ENCODE results near the gene VSTM5.
"Not testable (repeated sequence)": the region's sequence is repeated elsewhere in the genome, so short reads cannot be mapped to it uniquely, and the experiment has no call there.

Gene VSTM5, protein sequence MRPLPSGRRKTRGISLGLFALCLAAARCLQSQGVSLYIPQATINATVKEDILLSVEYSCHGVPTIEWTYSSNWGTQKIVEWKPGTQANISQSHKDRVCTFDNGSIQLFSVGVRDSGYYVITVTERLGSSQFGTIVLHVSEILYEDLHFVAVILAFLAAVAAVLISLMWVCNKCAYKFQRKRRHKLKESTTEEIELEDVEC

DNA sequence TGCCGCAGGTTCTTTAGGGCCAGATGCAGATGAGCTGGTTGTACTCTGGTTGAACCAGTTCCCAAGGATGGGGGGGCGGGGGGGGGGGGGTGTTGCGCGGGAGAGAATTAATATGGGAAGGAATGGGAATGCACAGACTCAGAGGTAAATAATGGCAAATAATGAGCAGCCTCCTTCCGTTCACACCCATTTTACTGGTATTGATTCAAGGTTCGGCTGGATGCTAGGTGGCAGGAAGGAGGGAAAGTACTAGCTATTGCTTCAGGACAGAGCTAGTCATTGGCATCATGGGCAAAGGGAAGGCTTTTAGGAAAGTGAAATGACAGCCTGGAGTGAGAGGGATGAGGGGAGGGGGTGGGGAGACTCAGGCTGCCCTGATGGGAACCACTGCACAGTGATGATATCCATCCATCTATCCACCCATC lies at the start of gene VSTM5:
TSS of gene VSTM5 (minus strand) at position 25 of the 425 bp plus-strand sequence. CDS start 116 bp downstream, outside the sequence.
- no peak for DNase-seq

DNA sequence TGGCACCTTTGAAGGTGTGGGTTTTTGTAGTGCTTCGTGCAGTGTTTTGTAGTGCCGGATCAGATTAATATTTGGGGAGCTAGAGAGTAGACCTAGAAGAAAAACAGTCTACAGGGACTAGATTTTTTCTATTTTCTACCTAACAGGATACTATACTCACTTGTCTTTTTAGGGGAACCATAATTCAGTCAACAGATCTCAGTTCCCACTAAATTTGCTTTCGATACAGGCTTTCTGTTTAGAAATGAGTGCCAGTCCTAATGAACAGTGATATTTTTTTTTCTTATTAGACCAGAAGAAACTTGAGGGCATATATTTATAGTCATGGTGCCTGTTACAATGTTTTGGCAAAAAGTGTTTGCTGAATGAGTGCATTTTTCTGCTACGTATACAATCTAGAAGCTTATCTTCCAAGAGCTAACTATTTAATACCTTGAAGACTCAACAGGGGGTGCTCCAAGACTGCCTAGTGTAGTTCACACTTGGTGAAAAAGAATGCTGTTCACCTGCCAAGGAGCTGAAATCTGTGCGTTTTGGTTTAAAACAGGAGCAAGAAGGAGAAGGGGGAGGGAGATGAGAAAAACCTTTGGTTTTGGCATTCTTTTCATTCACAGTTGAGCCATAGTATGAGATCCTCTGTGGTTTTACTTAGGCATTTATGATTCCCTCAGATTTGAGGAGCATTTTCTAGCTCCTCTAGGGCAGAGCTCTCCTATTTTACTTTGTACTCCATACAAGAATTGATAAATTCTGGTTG lies 44.9 kb upstream of the VSTM5 start:
- DNase-seq: no peak

DNA sequence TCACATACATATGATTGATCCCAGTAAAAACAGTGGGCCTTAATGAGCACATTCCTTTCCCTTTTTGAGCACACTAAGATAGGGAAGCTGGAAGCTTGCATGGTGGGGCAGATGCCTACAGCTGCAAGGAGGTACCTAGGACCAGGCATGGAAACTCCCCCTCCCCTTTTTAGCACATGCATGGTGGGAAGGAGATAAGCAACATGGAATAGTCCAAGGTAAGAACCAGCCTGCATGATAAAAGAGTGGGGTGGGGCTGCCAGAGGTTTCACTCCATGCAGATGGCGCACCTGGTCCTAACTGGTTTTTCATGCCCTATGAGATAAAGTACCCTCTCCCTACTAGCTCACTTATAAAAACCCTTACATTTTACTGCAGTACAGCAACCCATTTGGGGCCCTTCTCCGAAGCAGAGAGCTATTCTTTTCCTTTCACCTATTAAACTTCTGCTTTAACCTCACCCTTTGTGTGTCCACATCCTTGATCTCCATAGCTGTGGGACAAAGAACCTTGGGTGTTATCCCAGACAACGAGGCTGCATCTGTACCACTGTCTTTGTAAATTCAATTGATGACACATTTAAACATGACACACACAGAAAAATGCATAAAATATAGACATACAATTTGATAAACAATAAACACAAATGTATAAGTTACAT lies 40.1 kb upstream of the VSTM5 start:
- DNase-seq: no peak

DNA sequence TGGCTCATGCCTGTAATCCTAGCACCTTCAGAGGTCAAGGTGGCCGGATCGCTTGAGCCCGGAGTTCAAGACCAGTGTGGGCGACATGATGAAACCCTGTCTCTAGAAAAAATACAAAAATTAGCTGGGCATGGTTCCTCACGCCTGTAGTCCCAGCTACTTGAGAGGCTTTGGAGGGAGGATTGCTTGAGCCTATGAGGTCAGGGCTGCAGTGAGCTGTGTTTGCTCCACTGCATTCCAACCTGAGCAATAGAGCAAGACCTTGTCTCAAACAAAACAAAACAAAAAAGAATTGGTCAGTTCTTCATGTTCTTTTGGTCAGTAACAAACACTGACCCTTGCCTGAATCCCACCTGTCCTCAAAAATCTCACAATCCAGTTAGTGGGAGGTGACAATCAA lies 36.7 kb upstream of the VSTM5 start:
- no peak for DNase-seq

DNA sequence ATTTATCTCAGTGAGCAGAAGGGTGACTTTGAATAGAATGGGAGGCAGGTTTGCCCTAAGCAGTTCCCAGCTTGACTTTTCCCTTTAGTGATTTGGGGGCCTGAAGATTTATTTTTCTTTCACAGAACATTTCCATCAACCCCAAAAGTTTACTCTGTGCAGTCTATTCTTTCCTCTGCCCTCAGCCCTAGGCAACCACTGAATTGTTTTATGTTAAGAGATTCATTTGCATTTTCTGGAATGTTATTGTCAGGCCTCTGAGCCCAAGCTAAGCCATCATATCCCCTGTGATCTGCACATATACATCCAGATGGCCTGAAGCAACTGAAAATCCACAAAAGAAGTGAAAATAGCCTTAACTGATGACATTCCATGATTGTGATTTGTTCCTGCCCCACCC lies 28.7 kb upstream of the VSTM5 start:
- not testable (repeated sequence) for DNase-seq

DNA sequence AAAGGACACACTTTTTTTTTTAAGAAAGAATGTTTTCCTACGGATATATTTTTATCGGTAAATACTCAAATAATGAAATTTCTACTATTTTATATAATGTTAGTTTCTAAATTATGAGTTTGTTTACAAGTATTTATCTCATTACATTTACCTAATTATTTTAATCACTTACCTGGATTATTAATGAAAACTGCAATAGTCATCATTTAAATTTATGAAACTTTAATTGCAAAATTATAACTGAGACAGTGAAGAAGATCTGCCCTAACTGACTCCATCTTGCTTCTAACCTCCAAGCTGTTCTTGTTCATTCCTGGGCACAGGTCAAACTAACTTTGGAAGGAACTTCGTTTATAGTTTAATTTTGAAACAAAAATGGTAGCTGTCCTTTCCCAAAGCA lies 25.2 kb upstream of the VSTM5 start:
- no peak for DNase-seq

DNA sequence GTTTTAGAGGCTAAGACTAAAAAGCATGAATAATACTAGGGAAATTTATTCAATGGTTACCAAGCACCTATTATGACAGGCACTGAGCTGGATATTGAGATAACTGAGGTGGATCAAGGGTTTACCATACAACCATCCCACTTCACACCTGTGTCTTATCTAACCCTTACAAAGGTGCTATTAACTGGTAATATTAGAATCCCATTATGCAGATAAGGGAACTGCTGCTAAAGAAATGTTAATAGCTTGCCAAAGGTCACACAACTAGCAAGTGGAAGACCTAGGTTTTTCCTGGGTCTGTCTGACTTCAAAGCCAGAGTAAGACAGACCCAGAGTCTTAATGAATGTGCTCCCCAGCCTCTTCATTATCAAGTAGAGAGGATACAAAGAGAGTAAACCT lies 21.1 kb upstream of the VSTM5 start:
- DNase-seq: no peak

DNA sequence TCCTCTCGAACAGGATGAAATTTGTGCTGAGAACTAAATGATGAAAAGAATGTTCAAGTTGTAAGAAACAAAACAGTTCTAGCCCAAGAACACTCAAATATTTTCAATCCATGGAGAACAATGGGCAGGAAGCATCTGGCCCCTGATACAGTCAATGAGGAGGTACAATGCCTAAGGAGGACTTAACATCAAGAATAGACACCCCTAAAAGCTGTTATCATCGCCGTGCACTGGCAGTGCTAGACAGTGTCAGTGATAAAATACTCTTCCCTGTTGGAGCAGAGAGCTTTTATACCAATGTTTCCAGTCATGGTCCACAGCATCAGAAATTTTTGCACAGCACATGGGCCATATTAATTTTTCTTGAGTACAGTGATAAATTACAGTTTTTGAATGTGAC lies 20.2 kb upstream of the VSTM5 start:
- DNase-seq: no peak

DNA sequence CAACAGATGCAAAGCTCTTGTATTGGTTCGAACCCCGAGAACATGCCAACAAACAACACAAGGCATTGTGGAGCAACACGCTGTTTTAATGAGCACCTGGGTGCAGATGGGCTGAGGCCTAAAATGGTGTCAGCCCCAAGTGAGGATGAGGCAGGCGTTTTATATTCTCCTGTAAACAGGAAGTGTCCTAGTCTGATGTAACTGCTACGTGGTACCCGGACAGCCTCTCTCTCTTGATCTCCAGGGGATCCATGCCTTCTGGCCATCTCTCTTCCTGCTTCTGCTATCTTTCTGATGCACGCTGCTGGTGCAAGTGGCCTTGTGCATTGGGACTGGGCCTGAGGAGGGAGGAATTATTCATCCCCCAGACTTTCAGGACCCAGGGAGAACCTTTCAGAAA lies 19.4 kb upstream of the VSTM5 start:
- no peak for DNase-seq

DNA sequence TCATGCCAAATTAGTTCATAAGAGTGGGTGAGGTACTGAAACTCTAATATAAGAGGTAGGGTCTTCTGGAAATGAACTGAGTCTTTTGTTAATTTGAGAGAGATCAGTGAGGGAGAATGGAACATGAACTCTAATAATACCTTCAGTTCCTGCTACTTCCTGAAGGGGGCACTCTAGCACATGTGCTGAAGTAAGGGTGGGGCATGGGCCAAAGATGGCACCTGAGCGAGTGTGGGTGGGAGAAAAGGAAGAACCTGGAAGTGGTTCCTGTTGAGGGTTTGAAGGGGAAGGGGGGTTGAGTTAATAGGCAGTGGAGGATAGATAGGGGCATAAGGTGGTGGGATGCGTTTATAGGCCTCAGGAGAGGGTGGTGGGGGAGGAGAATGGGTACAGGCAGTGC lies 18.0 kb upstream of the VSTM5 start:
- DNase-seq: not testable (repeated sequence)

DNA sequence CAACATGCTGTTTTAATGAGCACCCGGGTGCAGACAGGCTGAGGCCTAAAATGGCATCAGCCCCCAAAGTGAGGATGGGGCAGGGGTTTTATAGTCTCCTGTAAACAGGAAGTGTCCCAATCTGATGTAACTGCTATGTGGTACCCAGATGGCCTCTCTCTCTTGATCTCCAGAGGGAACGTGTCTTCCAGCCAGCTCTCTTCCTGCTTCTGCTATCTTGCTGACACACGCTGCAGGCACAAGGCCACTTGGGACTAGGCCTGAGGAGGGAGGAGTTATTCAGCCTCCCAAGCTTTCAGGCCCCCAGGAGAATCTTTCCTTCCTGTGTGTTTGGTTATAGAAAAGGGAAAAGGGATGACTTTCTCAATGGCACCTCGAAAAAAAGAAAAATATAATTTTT lies 11.4 kb upstream of the VSTM5 start:
- DNase-seq: no peak

DNA sequence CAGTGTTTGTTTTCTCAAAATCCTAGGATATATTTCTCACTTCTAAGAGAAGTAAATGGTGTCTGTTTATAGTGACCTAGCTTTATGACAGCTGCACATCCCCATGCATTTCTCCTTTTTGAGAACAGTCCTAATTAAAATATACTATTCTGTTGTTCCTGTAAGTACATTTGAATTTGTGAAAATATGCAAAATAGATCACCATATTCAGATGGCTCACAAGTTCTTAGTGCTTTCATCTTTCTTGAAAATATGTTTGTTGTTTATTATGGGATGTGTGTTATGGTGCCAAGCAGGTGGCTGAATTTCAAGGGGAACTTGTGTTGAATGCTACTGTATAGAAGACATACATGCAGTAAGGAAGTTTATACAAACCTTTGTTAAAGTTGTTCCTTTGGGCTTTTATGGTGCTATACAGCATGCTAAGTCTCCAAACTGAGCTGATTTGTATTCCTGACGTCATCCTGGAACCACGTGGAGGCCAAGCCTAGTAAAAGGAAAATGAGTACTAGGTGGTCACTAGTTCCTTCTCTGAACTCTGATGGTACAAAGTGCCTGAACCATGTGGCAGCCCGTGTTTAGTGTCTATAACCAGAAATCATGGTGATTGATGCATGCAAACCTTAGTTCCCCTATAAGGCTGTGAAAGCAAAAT lies 7.8 kb upstream of the VSTM5 start:
- DNase-seq: no peak

DNA sequence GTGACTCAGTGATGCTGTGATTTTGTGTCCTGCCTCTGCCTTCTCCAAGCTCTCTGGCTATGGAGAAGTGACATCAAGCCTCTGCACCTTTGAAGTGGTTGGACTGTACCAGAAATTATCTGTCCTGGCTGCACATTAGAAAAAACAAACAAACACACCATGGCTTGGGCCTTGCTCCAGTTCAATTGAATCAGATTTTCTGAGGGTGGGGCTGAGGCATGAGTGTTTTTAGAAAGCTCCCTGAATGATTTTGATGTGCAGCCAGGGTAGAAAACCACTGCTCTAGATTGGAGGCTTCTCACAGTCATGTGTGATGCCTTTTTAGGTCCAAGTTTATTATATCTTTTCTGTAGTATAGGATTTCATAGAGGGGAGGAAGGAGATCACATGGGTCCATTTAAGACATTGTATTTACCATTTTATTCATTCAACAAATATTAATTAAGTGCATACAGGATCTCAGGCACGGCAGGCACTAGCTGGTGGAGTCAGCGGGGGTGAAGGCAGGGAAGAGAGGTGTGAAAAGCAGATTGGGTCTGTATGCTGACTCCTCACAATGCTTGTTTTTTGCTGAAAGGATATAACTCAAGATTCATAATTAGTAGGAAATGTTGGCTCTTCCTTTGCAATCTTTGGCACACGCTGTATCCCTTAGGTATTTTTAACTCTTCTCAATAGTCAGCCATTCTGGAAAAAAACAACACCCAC lies 7.1 kb upstream of the VSTM5 start:
- no peak for DNase-seq

DNA sequence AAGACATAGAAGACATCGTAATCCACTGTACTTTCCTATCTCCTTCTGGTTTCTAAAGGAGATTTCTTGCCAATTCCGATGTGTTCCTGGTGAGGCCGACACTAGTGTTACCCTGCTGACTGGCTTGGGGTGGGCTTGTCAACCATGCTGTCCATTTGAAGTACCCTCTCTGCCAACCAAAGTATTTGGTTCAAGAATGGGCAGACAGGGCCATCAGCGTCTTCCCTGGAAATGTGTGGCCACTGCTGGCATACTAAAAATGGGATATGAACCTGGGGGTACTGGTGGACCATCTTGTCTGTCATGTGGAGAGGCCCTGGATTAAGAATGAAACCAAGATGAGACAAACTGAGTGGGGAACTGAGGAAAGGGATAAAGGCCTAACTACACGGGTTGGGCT lies 1.8 kb upstream of the VSTM5 start:
- DNase-seq: no peak

DNA sequence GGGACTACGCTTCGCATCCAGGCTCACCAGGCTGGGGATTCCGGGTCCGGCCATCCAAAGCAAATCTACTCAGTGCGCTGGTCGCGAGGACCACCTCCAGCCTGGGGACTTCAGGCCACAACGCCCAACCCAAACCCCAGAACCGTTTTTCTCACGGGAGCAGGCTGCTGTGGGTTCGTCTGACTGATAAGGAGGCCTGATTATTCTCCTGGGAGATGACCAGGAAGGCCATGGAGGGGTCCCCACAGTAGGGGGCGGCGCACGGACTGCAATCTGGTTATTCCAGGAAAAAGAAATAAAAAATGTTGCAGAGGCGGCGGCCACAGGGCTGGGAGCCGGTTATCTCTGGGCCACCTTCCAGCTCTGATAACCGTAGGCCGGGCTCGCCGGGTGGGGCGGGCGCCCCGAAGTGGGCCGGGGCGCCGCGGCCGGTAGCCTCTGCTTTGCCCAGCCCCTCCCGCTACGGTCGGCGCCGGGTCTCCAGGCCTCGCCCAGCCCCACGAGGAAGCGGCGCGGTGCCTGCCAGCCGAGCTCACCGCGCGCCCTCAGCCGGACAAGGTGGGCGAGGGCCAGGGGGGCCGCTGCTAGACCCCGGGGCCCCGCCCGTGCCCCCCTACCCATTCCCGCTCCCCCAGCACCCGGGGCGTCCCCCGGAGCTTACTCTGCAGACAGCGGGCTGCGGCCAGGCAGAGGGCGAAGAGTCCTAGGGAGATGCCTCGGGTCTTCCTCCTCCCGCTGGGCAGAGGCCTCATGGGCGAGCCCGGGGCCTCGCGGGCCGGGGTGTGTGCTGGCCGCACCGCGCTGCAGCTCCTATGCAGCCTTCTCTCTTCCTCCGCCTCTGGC lies 446 bp downstream of the VSTM5 start:
- no peak for DNase-seq

DNA sequence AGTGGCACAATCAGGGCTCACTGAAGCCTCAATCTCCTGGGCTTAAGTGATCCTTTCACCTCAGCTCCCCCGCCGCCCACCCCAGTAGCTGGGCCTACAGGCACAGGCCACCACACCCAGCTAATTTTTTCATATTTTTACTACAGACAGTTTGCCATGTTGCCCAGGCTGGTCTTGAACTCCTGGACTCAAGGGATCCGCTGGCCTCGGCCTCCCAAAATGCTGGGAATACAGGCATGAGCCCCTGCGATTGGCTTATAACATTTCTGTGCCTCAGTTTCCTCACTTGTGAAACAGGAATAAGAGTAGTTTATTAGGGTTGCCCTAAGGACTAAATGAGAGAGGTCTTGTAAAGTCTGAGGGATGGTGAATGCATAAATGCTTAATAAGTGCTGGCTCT lies 1.2 kb downstream of the VSTM5 start:
- no peak for DNase-seq

DNA sequence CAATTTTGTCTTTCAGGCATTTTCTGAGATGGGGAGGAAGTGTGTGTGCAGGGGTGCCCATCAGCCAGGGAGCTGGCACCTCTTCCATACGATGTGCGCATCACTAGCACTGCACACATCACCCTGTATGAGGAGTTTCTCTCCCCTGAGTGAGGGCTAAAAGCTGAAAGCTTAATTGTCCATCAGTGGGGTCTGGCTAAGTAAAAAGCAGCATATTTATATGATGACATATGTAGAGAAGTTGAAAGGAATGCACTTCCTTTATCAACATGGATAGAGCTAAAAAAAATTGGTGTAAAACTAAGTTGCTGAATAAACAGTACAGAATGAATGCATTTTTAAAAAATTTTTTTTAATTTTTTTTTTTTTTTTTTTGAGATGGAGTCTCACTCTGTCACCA lies 4.0 kb downstream of the VSTM5 start:
- no peak for DNase-seq

DNA sequence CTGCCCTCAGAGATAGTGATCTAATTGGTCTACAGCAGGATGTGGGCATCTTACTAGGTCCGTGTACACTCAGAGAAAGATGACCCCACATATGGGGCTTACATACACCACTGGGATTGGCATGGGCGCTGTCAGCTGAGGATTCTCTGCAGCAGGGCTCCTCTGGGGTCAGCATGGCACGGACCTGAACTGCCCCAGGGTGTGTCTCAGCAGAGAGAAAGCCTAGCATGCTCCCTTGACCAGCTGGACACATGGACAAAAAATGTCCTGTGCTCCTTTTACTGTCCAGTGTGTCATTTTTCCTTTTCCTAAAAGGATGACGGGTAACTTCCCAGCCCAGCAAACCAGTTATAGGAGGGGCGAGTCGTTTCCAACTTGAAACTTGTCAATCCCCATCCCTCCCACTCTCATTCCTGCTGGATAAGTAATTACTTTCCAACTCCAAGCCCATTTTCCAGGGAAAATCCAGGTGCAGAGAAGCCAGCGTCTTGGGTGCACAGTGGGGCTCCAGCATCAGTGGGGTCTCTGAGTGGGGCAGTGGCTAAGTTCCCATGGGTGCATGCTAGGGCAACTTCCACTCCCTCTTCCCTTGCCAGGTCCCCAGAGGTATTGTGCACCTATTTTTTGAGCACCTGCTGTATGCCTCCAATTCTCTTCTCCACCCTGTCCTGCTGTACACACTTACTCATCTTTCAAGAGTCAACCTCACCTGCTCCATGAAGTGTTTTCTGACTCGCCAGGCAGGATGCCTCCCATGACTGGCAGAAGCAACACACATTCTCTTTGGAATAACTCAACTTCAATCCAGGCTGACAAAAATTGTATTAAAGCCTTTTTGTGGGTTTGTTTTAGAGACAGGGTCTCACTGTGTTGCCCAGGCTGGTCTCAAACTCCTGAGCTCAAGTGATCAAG lies 5.0 kb downstream of the VSTM5 start:
- no peak for DNase-seq

DNA sequence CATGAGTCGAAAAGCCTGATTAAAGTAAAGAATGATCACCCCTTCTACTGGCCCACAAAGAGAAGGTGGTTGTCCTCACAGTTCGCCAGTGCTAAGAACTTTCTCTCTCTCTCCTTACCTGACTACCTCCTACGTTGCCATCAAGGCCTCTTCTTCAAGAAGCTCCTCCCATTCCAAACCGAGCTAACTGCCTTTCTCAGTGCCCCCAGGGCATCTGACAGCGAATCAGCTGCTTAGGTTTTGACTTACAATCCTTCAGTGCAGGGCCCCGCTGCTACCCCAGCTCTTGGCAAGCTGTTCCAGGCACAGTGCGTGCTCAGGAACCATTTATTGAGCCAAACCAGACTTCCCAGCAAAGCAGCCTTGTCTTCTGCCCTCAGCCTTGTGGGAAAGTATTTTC lies 5.8 kb downstream of the VSTM5 start:
- no peak for DNase-seq

DNA sequence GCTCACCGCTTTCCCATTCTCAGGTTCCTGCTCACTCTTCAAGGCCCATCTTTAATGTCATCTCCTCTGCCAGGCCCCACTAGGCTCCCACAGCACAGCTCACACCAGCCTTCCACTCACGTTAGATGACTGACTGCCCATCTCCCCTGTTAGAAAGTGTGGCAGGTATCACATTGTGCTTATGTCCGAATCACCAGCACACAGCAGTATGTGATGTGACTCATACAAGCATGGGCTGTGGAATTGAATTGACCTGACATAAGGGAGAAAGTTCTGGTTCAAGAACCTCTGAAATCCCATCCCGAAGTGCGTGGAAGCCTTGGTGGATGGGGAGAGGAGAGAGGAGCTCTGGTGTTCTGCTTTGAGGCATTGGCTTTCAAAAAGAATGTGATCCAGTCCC lies 6.5 kb downstream of the VSTM5 start:
- DNase-seq: no peak

DNA sequence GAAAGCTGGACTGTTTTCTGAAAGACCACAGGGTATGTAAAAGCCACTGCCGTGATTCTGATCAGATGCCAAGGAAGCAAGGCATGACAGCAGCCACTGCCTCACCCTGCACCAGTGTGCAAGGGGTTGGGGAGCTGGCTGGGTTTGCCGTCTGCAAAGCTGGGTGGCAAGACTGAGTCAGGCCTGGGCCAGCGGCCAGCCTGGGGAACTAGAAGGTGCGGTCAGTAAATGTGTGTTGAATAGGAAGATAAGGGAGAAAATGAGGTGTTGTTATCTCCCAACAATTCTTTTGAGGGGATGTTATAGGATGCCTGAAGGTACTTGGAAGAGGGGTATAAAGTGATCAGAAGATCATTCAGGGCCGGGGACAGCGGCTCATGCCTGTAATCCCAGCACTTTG lies 8.0 kb downstream of the VSTM5 start:
- no peak for DNase-seq

Data from NCI-H446 treated with DMSO at 0.1 percent for 48 hours (cell line).